ENCODE results near the gene XRCC1. TPM values are rescaled to one million over a fixed set of nuclear protein-coding genes. Genes with fewer than 3 reads are reported as not detected.
A peak's percentile ranks its signal among the peaks of the same experiment; 100 is the strongest.

XRCC1 gene
- total RNA-seq, 1 experiment from 2014 or later = 23.4 TPM

- ATAC-seq = no peak
- no peak for DNase-seq
- Histone ChIP-seq H3K27me3 (ENCODE audit: low read length) (no peaks in the 10 kb centered on the region), H3K79me2 (ENCODE audit: low read length) (peaks cover 47% of the 10 kb centered on the region), H3K9me2 (replicated peaks; ENCODE audit: low read length) (no peaks in the 10 kb centered on the region), H3K4me2 (ENCODE audit: low read length) (peak overlapping the region; percentile 91), H3F3A (ENCODE audit: low read length, unreplicated experiment) (no peaks in the 10 kb centered on the region), H3K4me1 (ENCODE audit: insufficient read depth, low read length) (peaks cover 14% of the 10 kb centered on the region), H3K9ac (ENCODE audit: low read length) (no peak overlapping the region), H3K36me3 (ENCODE audit: low read depth, low read length) (no peaks in the 10 kb centered on the region; the same call in 1 of the 2 replicates), H3K9me3 (ENCODE audit: low read length) (no peaks in the 10 kb centered on the region), H3K27ac (ENCODE audit: low read length) (no peak overlapping the region), H3K4me3 (ENCODE audit: low read length) (peak overlapping the region; percentile 78), H2AFZ (ENCODE audit: low read length) (no peak overlapping the region), H4K20me1 (ENCODE audit: low read length) (no peaks in the 10 kb centered on the region)
- ChIA-PET POLR2A (ENCODE audit: unreplicated experiment) (no interaction called here), CTCF (no interaction called here)
- TF ChIP-seq, protein P1, sequence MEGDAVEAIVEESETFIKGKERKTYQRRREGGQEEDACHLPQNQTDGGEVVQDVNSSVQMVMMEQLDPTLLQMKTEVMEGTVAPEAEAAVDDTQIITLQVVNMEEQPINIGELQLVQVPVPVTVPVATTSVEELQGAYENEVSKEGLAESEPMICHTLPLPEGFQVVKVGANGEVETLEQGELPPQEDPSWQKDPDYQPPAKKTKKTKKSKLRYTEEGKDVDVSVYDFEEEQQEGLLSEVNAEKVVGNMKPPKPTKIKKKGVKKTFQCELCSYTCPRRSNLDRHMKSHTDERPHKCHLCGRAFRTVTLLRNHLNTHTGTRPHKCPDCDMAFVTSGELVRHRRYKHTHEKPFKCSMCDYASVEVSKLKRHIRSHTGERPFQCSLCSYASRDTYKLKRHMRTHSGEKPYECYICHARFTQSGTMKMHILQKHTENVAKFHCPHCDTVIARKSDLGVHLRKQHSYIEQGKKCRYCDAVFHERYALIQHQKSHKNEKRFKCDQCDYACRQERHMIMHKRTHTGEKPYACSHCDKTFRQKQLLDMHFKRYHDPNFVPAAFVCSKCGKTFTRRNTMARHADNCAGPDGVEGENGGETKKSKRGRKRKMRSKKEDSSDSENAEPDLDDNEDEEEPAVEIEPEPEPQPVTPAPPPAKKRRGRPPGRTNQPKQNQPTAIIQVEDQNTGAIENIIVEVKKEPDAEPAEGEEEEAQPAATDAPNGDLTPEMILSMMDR (conservative IDR thresholded peaks at IDR 0.05; ENCODE audit: low read depth, low read length) = no peak
- TF ChIP-seq EZH2 (IDR thresholded peaks at IDR 0.05; ENCODE audit: low read length, unreplicated experiment) (no peak), EZH2phosphoT487 (IDR thresholded peaks at IDR 0.05; ENCODE audit: borderline replicate concordance, low read length) (no peak)
- intact Hi-C loops (cut with micrococcal nuclease) = no loop called here
- no TSS peak for BruUV-seq (replicated peaks)
These were observed 22.5 kb upstream of the XRCC1 start for GRCh38 chr19:43597876-43598275.

GRCh38 chr19:43596842-43597461 is 21.6 kb upstream of the XRCC1 start:
- H3K79me2 ChIP-seq (ENCODE audit: low read length) = peaks cover 47% of the 10 kb centered on the region
- no TSS peak for BruUV-seq (replicated peaks)
- no peaks in the 10 kb centered on the region for H3K27me3 ChIP-seq (ENCODE audit: low read length)
- peak overlapping the region; percentile 85 for H2AFZ ChIP-seq (ENCODE audit: low read length)
- H3K9me3 ChIP-seq (ENCODE audit: low read length) = no peaks in the 10 kb centered on the region
- ChIA-PET CTCF (interaction anchor here (0.5 kb wide), 1 partner anchor 1308 kb away, joined by 6 read pairs; no protein-coding TSS in a partner anchor), POLR2A (ENCODE audit: unreplicated experiment) (no interaction called here)
- H3K4me3 ChIP-seq (ENCODE audit: low read length) = peak overlapping the region; percentile 78
- no peaks in the 10 kb centered on the region; the same call in 1 of the 2 replicates for H3K36me3 ChIP-seq (ENCODE audit: low read depth, low read length)
- ATAC-seq (no peak), DNase-seq (no peak)
- no peaks in the 10 kb centered on the region for H4K20me1 ChIP-seq (ENCODE audit: low read length)
- intact Hi-C loops (cut with micrococcal nuclease) = loop anchor here (1.0 kb wide), 1 partner anchor 22 kb away; the partner anchor contains the start of genes PINLYP and XRCC1
- H3K4me2 ChIP-seq (ENCODE audit: low read length) = peak overlapping the region; percentile 91
- H3K9me2 ChIP-seq (replicated peaks; ENCODE audit: low read length) = no peaks in the 10 kb centered on the region
- peak overlapping the region; percentile 80 for H3K27ac ChIP-seq (ENCODE audit: low read length)
- H3K4me1 ChIP-seq (ENCODE audit: insufficient read depth, low read length) = peaks cover 14% of the 10 kb centered on the region
- no peaks in the 10 kb centered on the region for H3F3A ChIP-seq (ENCODE audit: low read length, unreplicated experiment)
- H3K9ac ChIP-seq (ENCODE audit: low read length) = peak overlapping the region; percentile 86
- no peak for TF ChIP-seq EZH2phosphoT487 (IDR thresholded peaks at IDR 0.05; ENCODE audit: borderline replicate concordance, low read length)
- TF ChIP-seq EZH2 (IDR thresholded peaks at IDR 0.05; ENCODE audit: low read length, unreplicated experiment) = no peak
- TF ChIP-seq, protein P1 (conservative IDR thresholded peaks at IDR 0.05; ENCODE audit: low read depth, low read length) = no peak
